H1 (cell line): ENCODE measurements around the gene KCNQ1OT1. TPM values are rescaled to one million over a fixed set of nuclear protein-coding genes. Genes with fewer than 3 reads are reported as not detected.

Experiments used
- CTCF ChIA-PET: fragments of 300-600 bp; sonication (Branson Sonifier 250); formaldehyde crosslinking; loops from one replicate; lab custom pipeline; 2021; ENCODE audit not compliant: partially characterized antibody; lab: Charles Lee
- POLR2A ChIA-PET: fragments of 300-600 bp; sonication (Branson Sonifier 250); formaldehyde crosslinking; loops from one replicate; lab custom pipeline; 2021; ENCODE audit warnings: inconsistent platforms; ENCODE audit not compliant: partially characterized antibody; lab: Charles Lee
- DNase-seq, 2 experiments: peaks; one replicate each; pipeline versions ENCODE4 v3.0.0 to v3.0.0-alpha.2; 2010 to 2022; ENCODE audit warnings: low spot score in 2 of 2, low read depth in 1 of 2, mixed read lengths in 1 of 2
- FAIRE-seq: peaks from 2 replicates; lab custom pipeline; 2011; peaks lifted over from hg19 to GRCh38; lab: Jason Lieb, UNC
- H2AFZ ChIP-seq: 2 replicates; pipeline ENCODE4 v1.8.1; 2012; ENCODE audit warnings: low read length, inconsistent platforms
- H2AK5ac ChIP-seq: 2 replicates; pipeline ENCODE4 v1.6.1; 2013; ENCODE audit warnings: low read depth, low read length
- H2BK120ac ChIP-seq: replicated peaks from 2 replicates; pipeline ENCODE3; 2013; ENCODE audit warnings: low read depth, low read length, inconsistent platforms
- H2BK12ac ChIP-seq: 2 replicates; pipeline ENCODE4 v1.6.1; 2013; ENCODE audit warnings: low read depth, low read length
- H2BK15ac ChIP-seq: 2 replicates; pipeline ENCODE4 v1.6.1; 2013; ENCODE audit warnings: low read length
- H2BK20ac ChIP-seq: 2 replicates; pipeline ENCODE4 v1.6.1; 2013; ENCODE audit warnings: low read length
- H2BK5ac ChIP-seq: 2 replicates; pipeline ENCODE4 v1.6.1; 2013; ENCODE audit warnings: low read depth, low read length
- H3K14ac ChIP-seq: 2 replicates; pipeline ENCODE4 v1.6.1; 2013; ENCODE audit warnings: inconsistent platforms; ENCODE audit not compliant: insufficient read length
- H3K18ac ChIP-seq: 2 replicates; pipeline ENCODE4 v1.6.1; 2013; ENCODE audit warnings: low read length; ENCODE audit errors: extremely low read depth
- H3K23ac ChIP-seq: 2 replicates; pipeline ENCODE4 v1.6.1; 2013; ENCODE audit warnings: inconsistent platforms; ENCODE audit not compliant: insufficient read length
- H3K23me2 ChIP-seq: 2 replicates; pipeline ENCODE4 v1.6.1; 2013; ENCODE audit warnings: low read depth, low read length
- H3K27ac ChIP-seq: 2 replicates; pipeline ENCODE4 v1.6.1; 2011; ENCODE audit warnings: low read depth, low read length, inconsistent platforms
- H3K27me3 ChIP-seq, 4 experiments: replicated peaks in 1 of 4; 1 replicate in 1 of 4; 2 replicates in 3 of 4; pipeline versions ENCODE4 v1.6.1 to v1.8.1; 2011 to 2013; ENCODE audit warnings: low read length in 3 of 4, mild to moderate bottlenecking in 3 of 4, inconsistent platforms in 2 of 4, mixed read lengths in 2 of 4, moderate library complexity in 1 of 4; ENCODE audit not compliant: control insufficient read depth in 3 of 4, insufficient read depth in 3 of 4; ENCODE audit errors: extremely low read depth in 1 of 4
- H3K36me3 ChIP-seq, 4 experiments: 2 replicates each; pipeline versions ENCODE4 v1.6.1 to v1.8.1; 2011 to 2013; ENCODE audit warnings: mild to moderate bottlenecking in 4 of 4, low read length in 3 of 4, moderate library complexity in 2 of 4, control low read depth in 1 of 4, inconsistent platforms in 1 of 4; ENCODE audit not compliant: insufficient read depth in 4 of 4, control insufficient read depth in 2 of 4
- H3K4ac ChIP-seq: replicated peaks from 2 replicates; pipeline ENCODE3; 2013; ENCODE audit warnings: low read length, low read depth, mixed read lengths, inconsistent platforms; ENCODE audit not compliant: insufficient read length
- H3K4me1 ChIP-seq, 4 experiments: replicated peaks in 1 of 4; 1 replicate in 1 of 4; 2 replicates in 3 of 4; pipeline versions ENCODE4 v1.6.1 to v1.8.1; 2011 to 2013; ENCODE audit warnings: low read length in 3 of 4, inconsistent platforms in 2 of 4, mixed read lengths in 1 of 4; ENCODE audit not compliant: insufficient read depth in 4 of 4, control insufficient read depth in 3 of 4
- H3K4me2 ChIP-seq, 2 experiments: 2 replicates each; pipeline versions ENCODE4 v1.6.1 to v1.8.1; 2011 to 2013; ENCODE audit warnings: low read depth in 2 of 2, low read length in 2 of 2, control low read depth in 1 of 2, inconsistent platforms in 1 of 2, mild to moderate bottlenecking in 1 of 2; ENCODE audit not compliant: insufficient read depth in 1 of 2
- H3K4me3 ChIP-seq, 4 experiments: fragments of 200-600, 300-600 bp in 1 of 4; sonication (generic), shearing (Covaris generic), sonication (Bioruptor Twin) in 1 of 4; 2 replicates each; pipeline versions ENCODE4 v1.5.1 to v1.8.1; 2011 to 2016; ENCODE audit warnings: low read length in 4 of 4, low read depth in 3 of 4, control low read depth in 2 of 4, inconsistent platforms in 2 of 4, mild to moderate bottlenecking in 2 of 4, mixed read lengths in 1 of 4, moderate library complexity in 1 of 4; ENCODE audit not compliant: insufficient read depth in 2 of 4; ENCODE audit errors: extremely low read depth in 1 of 4
- H3K56ac ChIP-seq: replicated peaks from 2 replicates; pipeline ENCODE3; 2013; ENCODE audit warnings: low read depth, mild to moderate bottlenecking, mixed read lengths, low read length, inconsistent platforms; ENCODE audit not compliant: insufficient read length
- H3K79me1 ChIP-seq: 2 replicates; pipeline ENCODE4 v1.6.1; 2013; ENCODE audit warnings: low read depth, low read length, control low read depth
- H3K79me2 ChIP-seq, 2 experiments: 2 replicates each; pipeline versions ENCODE4 v1.6.1 to v1.8.1; 2012 to 2013; ENCODE audit warnings: low read length in 2 of 2, mild to moderate bottlenecking in 2 of 2, inconsistent platforms in 1 of 2; ENCODE audit not compliant: insufficient read depth in 2 of 2, control insufficient read depth in 1 of 2
- H3K9ac ChIP-seq, 4 experiments: replicated peaks in 1 of 4; 1 replicate in 1 of 4; 2 replicates in 3 of 4; pipeline versions ENCODE4 v1.6.1 to v1.8.1; 2011 to 2013; ENCODE audit warnings: low read depth in 3 of 4, low read length in 3 of 4, control low read depth in 2 of 4, mild to moderate bottlenecking in 2 of 4, moderate library complexity in 2 of 4, inconsistent platforms in 1 of 4; ENCODE audit errors: extremely low read depth in 1 of 4
- H3K9me3 ChIP-seq, 2 experiments: 2 replicates each; pipeline versions ENCODE4 v1.6.1 to v1.8.1; 2012 to 2013; ENCODE audit warnings: mild to moderate bottlenecking in 2 of 2, moderate library complexity in 2 of 2, control low read depth in 1 of 2, inconsistent platforms in 1 of 2, low read depth in 1 of 2, low read length in 1 of 2, mixed read lengths in 1 of 2; ENCODE audit not compliant: insufficient read depth in 2 of 2
- H4K20me1 ChIP-seq, 2 experiments: replicated peaks in 1 of 2; 2 replicates each; pipeline versions ENCODE3 to v1.8.1; 2011 to 2013; ENCODE audit warnings: inconsistent platforms in 2 of 2, low read length in 2 of 2, mild to moderate bottlenecking in 1 of 2; ENCODE audit not compliant: insufficient read depth in 2 of 2, control insufficient read depth in 1 of 2
- H4K5ac ChIP-seq: 2 replicates; pipeline ENCODE4 v1.6.1; 2013; ENCODE audit warnings: low read length, low read depth, mixed read lengths, inconsistent platforms; ENCODE audit not compliant: insufficient read length
- H4K8ac ChIP-seq: 2 replicates; pipeline ENCODE4 v1.8.0; 2013; ENCODE audit warnings: mild to moderate bottlenecking, moderate library complexity, low read length, inconsistent platforms; ENCODE audit not compliant: insufficient read depth; ENCODE audit errors: extremely low read depth
- H4K91ac ChIP-seq: replicated peaks from 2 replicates; pipeline ENCODE3; 2013; ENCODE audit warnings: low read length, mixed read lengths, inconsistent platforms; ENCODE audit not compliant: insufficient read length
- ASH2L ChIP-seq: fragments of 200-600, 300-600 bp; sonication (generic); IDR thresholded peaks from one replicate; pipeline ENCODE4 v1.7.1; 2017; ENCODE audit warnings: low read length
- CBX5 ChIP-seq: fragments of 300-800, 300-1000 bp; sonication (generic); IDR thresholded peaks from 2 replicates; pipeline ENCODE4 v1.7.1; 2016; ENCODE audit warnings: antibody characterized with exemption, low read length, low read depth
- CHD2 ChIP-seq: IDR thresholded peaks from 2 replicates; pipeline ENCODE4 v1.6.1; 2012; ENCODE audit warnings: low read length, improper control_type of control experiment
- NANOG ChIP-seq: IDR thresholded peaks from 2 replicates; pipeline ENCODE4 v1.6.1; 2011; ENCODE audit warnings: low read length, low read depth, mild to moderate bottlenecking, inconsistent platforms; ENCODE audit not compliant: insufficient read depth, poor library complexity, severe bottlenecking
- TCF12 ChIP-seq: IDR thresholded peaks from 2 replicates; pipeline ENCODE4 v1.6.1; 2011; ENCODE audit warnings: low read depth, mild to moderate bottlenecking, low read length
- WGBS, 2 experiments: shearing (Covaris generic) in 1 of 2; methylation state at CpG; one replicate each; pipeline versions ENCODE4 v1.1.6 to v1.1.7; 2013 to 2015; ENCODE audit warnings: low lambda C conversion rate in 2 of 2, mixed read lengths in 2 of 2, inconsistent platforms in 1 of 2, low coverage in 1 of 2, missing lambda C conversion rate in 1 of 2; ENCODE audit not compliant: insufficient replicate concordance in 2 of 2, insufficient coverage in 1 of 2, insufficient read length in 1 of 2; ENCODE audit errors: extremely low coverage in 1 of 2, missing lambda C conversion rate in 1 of 2; 5-methylcytosine and 5-hydroxymethylcytosine counted together
- polyA plus RNA-seq, 7 experiments: library from polyadenylated mRNA; depleted of rRNA in 3 of 7; stranded (reverse) in 5 of 7; unstranded in 2 of 7; fragments of >200 nt in 5 of 7; fragments of 200-250 nt in 2 of 7; gene quantifications; 1 replicate in 5 of 7; 2 replicates in 1 of 7; 4 replicates in 1 of 7; pipeline versions ENCODE4 v1.2.1 to v1.2.3, GENCODE V29; 2011 to 2013; ENCODE audit warnings: missing spikeins in 2 of 7, mixed read lengths in 2 of 7
- total RNA-seq: library from RNA; stranded (reverse); fragmentation: NEBNext Ultra II Directional; extraction: Animal tissue kit (Norgen Biotek cat#: 25700); gene quantifications from 2 replicates; pipeline ENCODE4 v1.2.1, GENCODE V29; 2021
- TF ChIP-seq, protein P1 (sequence below): IDR thresholded peaks from 2 replicates; pipeline ENCODE4 v1.6.1; 2012; ENCODE audit warnings: low read length, inconsistent platforms

KCNQ1OT1 gene
- total and polyA plus RNA-seq, 2 of the 8 experiments (the other 6 are each of a cell fraction or from before 2014, with no cell fraction given) = 0.21 to 1.2 TPM

DNA sequence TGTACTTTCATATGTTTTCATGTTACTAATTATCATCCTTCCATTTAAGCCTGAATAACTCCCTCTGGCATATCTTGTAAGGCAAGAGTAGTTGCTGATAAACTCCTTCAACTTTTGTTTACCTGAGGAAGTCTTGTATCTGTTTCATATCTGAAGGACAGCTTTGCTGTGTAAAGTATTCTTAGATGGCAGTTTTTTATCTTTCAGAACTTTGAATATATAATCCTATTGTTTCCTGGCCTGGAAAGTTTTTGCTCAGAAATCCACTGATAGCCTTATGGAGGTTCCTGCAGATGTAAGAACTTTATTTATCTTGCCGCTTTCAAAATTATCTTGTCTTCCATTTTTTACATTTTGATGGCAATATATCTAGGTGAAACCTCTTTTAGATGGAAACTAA lies 69.1 kb downstream of the KCNQ1OT1 start:
- Histone ChIP-seq H2AFZ (no peak overlapping the region), H2BK5ac (no peak overlapping the region), H2AK5ac (no peak overlapping the region), H3K4me2 (no peak overlapping the region), H2BK120ac (no peak overlapping the region), H3K4me1 (no peaks in the 10 kb centered on the region), H4K91ac (no peak overlapping the region), H3K14ac (no peak overlapping the region), H3K27ac (no peak overlapping the region), H4K8ac (no peak overlapping the region), H3K4me3 (no peak overlapping the region), H3K23ac (no peak overlapping the region), H4K20me1 (no peaks in the 10 kb centered on the region), H4K5ac (no peak overlapping the region), H3K23me2 (no peaks in the 10 kb centered on the region), H3K56ac (no peak overlapping the region), H3K27me3 (peaks cover 2 to 34% (median 16%) of the 10 kb centered on the region in 4 experiments; a peak in 5 of 7 replicates), H3K4ac (no peak overlapping the region), H3K36me3 (peaks cover 0 to 4% (median 0%) of the 10 kb centered on the region in 4 experiments; a peak in 2 of 8 replicates), H3K9ac (no peak overlapping the region), H3K18ac (no peak overlapping the region), H2BK15ac (no peak overlapping the region), H3K79me1 (no peaks in the 10 kb centered on the region), H3K9me3 (peaks cover 53 to 56% of the 10 kb centered on the region in 2 experiments), H2BK12ac (no peak overlapping the region), H3K79me2 (no peaks in the 10 kb centered on the region), H2BK20ac (no peak overlapping the region)
- TF ChIP-seq CHD2 (no peak), ASH2L (no peak), NANOG (no peak), TCF12 (no peak), CBX5 (no peak)
- TF ChIP-seq, protein P1, sequence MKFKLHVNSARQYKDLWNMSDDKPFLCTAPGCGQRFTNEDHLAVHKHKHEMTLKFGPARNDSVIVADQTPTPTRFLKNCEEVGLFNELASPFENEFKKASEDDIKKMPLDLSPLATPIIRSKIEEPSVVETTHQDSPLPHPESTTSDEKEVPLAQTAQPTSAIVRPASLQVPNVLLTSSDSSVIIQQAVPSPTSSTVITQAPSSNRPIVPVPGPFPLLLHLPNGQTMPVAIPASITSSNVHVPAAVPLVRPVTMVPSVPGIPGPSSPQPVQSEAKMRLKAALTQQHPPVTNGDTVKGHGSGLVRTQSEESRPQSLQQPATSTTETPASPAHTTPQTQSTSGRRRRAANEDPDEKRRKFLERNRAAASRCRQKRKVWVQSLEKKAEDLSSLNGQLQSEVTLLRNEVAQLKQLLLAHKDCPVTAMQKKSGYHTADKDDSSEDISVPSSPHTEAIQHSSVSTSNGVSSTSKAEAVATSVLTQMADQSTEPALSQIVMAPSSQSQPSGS = no peak
- CTCF ChIA-PET = no interaction called here
- FAIRE-seq = no peak
- WGBS, 2 experiments = 100% methylated on average over 1 of the region's 1 CpG; no CpG with 5 or more reads in 1 of the 2 experiments
- DNase-seq = no peak
- POLR2A ChIA-PET = no interaction called here
